Ascending aorta (tissue), 2 donors: ENCODE measurements around the gene TSPAN11. TPM values are rescaled to one million over a fixed set of nuclear protein-coding genes. Genes with fewer than 3 reads are reported as not detected.

Experiments
- DNase-seq, 2 donors: peaks; one replicate each; pipeline ENCODE4 v3.0.0-alpha.2; 2019; ENCODE audit warnings: low spot score in 2 of 2
- H3K27ac ChIP-seq, 2 donors: fragments of 200-600 bp; sonication (generic); one replicate each; pipeline ENCODE4 v1.5.1; 2016 to 2017; ENCODE audit warnings: mild to moderate bottlenecking in 1 of 2
- H3K27me3 ChIP-seq: fragments of 200-600 bp; sonication (generic); one replicate; pipeline ENCODE4 v1.5.1; 2017
- H3K36me3 ChIP-seq, 2 donors: fragments of 200-600 bp; sonication (generic); one replicate each; pipeline ENCODE4 v1.5.1; 2016
- H3K4me1 ChIP-seq, 2 donors: fragments of 200-600 bp; sonication (generic); one replicate each; pipeline ENCODE4 v1.5.1; 2016 to 2017; ENCODE audit warnings: mild to moderate bottlenecking in 1 of 2
- H3K4me3 ChIP-seq, 2 donors: fragments of 200-600 bp; sonication (generic); one replicate each; pipeline ENCODE4 v1.5.1; 2016 to 2017; ENCODE audit warnings: mild to moderate bottlenecking in 1 of 2
- H3K9me3 ChIP-seq, 2 donors: fragments of 200-600 bp; sonication (generic); one replicate each; pipeline ENCODE4 v1.5.1; 2016
- intact Hi-C: fragments of 100-400 bp; cut with DNase I; formaldehyde crosslinking; loops from one replicate; pipeline ENCODE4 v1.15.1; 2023
- total RNA-seq: library from RNA; depleted of rRNA; stranded (reverse); fragments of >200 nt; gene quantifications from one replicate; pipeline ENCODE4 v1.1.0, GENCODE V29; 2016
- TF ChIP-seq, protein P1 (sequence below), 3 experiments: fragments of 200-600 bp in 2 of 3; fragments of 450-650 bp in 1 of 3; sonication (generic) in 2 of 3; IDR thresholded peaks; one replicate each; pipeline ENCODE4 v1.5.1; 2016 to 2019; ENCODE audit warnings: antibody characterized with exemption in 3 of 3, mild to moderate bottlenecking in 1 of 3, moderate library complexity in 1 of 3

Gene TSPAN11
- total RNA-seq, 1 donor from 2014 or later: 5.2 TPM

DNA sequence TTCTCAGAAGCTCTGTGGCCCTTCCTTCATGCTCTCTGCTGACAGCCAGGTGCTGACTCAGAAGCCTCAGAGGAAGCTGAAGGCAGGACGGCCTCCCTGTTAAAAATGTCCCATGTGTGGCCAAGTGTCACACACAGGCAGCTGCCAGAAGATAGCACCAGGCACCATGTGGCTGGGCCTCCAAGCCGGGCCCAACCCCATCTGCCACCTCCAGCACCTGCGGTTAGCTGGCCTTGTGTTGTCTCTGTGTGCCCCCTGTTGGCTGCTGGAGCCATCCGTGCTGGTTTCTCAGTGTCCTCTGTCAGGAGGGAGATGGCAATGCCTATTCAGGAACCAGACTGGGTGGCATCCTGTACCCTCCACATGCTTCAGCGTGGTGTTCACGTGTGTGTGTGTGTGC lies 63.2 kb downstream of the TSPAN11 start:
- Histone ChIP-seq H3K36me3 (no peaks in the 10 kb centered on the region), H3K4me3 (no peak overlapping the region)

DNA sequence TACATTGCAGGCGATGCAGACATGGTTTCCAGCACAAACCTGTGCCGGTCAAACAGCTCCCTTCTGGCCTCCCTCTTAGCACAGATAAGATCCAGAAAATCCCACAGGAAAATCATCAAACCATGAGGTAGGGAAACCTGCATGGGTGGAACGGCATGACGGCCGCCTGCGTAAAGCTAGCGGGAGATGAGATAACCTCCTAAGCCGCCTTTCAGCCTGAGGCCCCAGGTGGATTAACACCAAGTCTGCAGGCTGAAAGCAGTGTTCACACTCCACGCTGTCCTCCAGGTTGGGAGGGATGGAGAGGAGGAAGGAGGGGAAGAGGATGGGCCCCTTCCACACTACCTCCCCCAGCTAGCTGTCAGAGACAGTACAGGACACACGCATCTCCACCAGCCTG lies 63.8 kb downstream of the TSPAN11 start:
- H3K4me3 ChIP-seq: no peak overlapping the region
- DNase-seq: no peak
- TF ChIP-seq, protein P1, sequence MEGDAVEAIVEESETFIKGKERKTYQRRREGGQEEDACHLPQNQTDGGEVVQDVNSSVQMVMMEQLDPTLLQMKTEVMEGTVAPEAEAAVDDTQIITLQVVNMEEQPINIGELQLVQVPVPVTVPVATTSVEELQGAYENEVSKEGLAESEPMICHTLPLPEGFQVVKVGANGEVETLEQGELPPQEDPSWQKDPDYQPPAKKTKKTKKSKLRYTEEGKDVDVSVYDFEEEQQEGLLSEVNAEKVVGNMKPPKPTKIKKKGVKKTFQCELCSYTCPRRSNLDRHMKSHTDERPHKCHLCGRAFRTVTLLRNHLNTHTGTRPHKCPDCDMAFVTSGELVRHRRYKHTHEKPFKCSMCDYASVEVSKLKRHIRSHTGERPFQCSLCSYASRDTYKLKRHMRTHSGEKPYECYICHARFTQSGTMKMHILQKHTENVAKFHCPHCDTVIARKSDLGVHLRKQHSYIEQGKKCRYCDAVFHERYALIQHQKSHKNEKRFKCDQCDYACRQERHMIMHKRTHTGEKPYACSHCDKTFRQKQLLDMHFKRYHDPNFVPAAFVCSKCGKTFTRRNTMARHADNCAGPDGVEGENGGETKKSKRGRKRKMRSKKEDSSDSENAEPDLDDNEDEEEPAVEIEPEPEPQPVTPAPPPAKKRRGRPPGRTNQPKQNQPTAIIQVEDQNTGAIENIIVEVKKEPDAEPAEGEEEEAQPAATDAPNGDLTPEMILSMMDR (IDR thresholded peaks at IDR 0.05): no peak
- H3K27me3 ChIP-seq: no peaks in the 10 kb centered on the region
- H3K4me1 ChIP-seq: no peaks in the 10 kb centered on the region
- no peaks in the 10 kb centered on the region for H3K9me3 ChIP-seq
- no peak overlapping the region for H3K27ac ChIP-seq
- H3K36me3 ChIP-seq: no peaks in the 10 kb centered on the region
- intact Hi-C loops: no loop called here

More for the DNA sequence above, 63.2 kb downstream of the TSPAN11 start:
- Histone ChIP-seq H3K27ac (no peak overlapping the region), H3K9me3 (no peaks in the 10 kb centered on the region), H3K27me3 (no peaks in the 10 kb centered on the region), H3K4me1 (no peaks in the 10 kb centered on the region)
- TF ChIP-seq, protein P1 (IDR thresholded peaks at IDR 0.05): no peak
- intact Hi-C loops: no loop called here
- no peak for DNase-seq

DNA sequence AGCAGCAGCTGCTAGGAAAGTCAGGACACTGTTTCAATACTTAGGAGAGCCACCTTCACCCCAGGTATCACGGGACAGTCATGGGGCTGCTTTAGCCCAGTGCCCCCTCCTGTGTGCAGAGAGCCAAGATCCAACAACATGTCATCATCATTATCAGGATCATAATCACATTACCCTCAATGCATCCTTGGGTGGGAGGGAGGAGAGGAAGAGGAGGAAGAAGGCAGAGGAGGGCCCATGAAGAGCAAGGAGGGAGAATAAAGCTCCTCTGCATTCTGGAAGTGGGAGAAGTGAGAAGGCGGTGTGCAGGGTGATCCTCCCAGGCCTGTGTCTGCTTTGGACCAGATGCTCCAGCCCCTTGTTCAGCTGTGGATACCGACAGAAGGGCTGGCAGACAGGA lies 64.2 kb downstream of the TSPAN11 start:
- Histone ChIP-seq H3K4me1 (no peaks in the 10 kb centered on the region), H3K27ac (no peak overlapping the region), H3K4me3 (no peak overlapping the region), H3K36me3 (no peaks in the 10 kb centered on the region), H3K27me3 (no peaks in the 10 kb centered on the region), H3K9me3 (no peaks in the 10 kb centered on the region)
- DNase-seq: no peak
- intact Hi-C loops: no loop called here
- TF ChIP-seq, protein P1 (IDR thresholded peaks at IDR 0.05): no peak

DNA sequence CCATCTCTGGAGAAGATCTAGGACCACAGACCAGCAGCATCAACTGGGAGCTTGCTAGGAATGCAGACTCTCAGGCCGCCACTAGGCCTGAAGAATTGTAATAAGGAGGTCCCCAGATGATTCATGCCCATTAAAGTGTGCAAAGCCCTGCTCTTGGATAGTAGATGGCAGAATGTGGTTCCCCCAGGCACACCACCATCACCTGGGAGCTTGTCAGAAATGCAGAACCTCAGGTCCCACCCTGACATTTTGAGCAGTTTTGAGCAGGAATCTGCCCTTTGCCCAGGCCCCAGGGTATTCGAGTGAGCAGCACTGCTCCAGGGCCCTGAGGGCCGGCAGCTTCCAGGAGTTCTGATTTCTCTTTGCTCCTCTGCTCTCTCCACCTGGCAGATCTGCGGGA lies 64.9 kb downstream of the TSPAN11 start:
- Histone ChIP-seq H3K4me1 (no peaks in the 10 kb centered on the region), H3K36me3 (no peaks in the 10 kb centered on the region), H3K27ac (no peak overlapping the region), H3K4me3 (no peak overlapping the region), H3K9me3 (no peaks in the 10 kb centered on the region), H3K27me3 (no peaks in the 10 kb centered on the region)
- TF ChIP-seq, protein P1 (IDR thresholded peaks at IDR 0.05): no peak
- intact Hi-C loops: no loop called here
- DNase-seq: no peak

DNA sequence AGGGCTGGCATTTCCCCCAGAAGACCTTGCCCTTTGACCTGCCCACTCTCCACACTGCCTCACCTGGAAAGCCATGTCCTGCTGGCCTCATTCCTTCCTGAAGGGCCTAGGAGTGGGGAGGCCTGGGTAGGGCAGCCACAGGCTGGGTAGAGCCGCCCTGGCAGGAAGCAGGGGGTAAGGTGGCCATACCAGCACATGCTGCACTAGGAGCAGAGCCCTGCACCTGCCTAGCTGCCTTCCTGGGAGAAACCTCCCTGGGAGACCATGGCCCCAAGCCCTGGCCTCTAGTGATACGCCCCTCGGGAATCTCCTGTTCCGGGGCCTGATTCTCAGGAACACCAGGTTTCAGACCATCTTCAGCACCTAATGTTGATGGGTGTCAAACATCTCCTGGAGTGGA lies 65.8 kb downstream of the TSPAN11 start:
- Histone ChIP-seq H3K4me3 (no peak overlapping the region), H3K9me3 (no peaks in the 10 kb centered on the region), H3K4me1 (no peaks in the 10 kb centered on the region), H3K27ac (no peak overlapping the region), H3K27me3 (no peaks in the 10 kb centered on the region), H3K36me3 (no peaks in the 10 kb centered on the region)
- DNase-seq: no peak
- intact Hi-C loops: no loop called here
- TF ChIP-seq, protein P1 (IDR thresholded peaks at IDR 0.05): no peak

DNA sequence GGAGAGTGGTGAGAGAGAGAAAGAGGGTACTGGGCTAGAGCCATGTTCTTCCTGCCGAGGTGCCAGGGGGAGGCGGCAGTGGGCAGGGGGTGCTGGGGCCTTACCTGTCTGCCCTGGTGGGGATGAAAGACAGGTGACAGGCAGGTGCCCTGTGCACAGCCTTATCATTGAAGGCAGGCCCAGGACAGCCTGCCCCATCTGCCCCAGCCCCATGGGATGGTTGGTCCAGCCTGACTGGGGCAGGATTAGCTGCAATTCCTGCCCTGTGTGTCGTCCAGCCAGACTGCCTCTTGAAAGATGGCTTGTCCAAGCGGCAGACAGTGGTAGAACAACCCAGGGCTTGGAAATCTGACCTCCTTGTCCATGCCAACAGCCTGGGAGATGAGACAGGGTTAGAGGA lies 67.2 kb downstream of the TSPAN11 start:
- Histone ChIP-seq H3K4me1 (no peaks in the 10 kb centered on the region), H3K27me3 (no peaks in the 10 kb centered on the region), H3K4me3 (no peak overlapping the region), H3K36me3 (no peaks in the 10 kb centered on the region), H3K9me3 (no peaks in the 10 kb centered on the region), H3K27ac (no peak overlapping the region)
- TF ChIP-seq, protein P1 (IDR thresholded peaks at IDR 0.05): no peak
- intact Hi-C loops: no loop called here
- no peak for DNase-seq
